Measurements from ENCODE around the gene SELENOM.

The SELENOM gene

DNA sequence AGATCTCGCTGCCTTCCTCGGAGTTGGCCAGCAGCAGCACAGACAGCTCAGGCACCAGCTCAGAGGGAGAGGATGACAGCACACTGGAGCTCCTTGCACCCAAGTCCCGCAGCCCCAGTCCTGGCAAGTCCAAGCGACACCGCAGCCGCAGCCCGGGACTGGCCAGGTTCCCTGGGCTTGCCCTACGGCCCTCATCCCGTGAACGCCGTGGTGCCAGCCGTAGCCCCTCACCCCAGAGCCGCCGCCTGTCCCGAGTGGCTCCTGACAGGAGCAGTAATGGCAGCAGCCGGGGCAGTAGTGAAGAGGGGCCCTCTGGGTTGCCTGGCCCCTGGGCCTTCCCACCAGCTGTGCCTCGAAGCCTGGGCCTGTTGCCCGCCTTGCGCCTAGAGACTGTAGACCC, 26.5 kb upstream of the SELENOM start:
- no peaks in the 10 kb centered on the region for H3K4me1 ChIP-seq (ENCODE audit: control insufficient read depth, insufficient read depth, low read length)
- H3K9me3 ChIP-seq (ENCODE audit: control insufficient read depth, insufficient read depth, low read length), result no peaks in the 10 kb centered on the region
- no peaks in the 10 kb centered on the region for H3K27me3 ChIP-seq (ENCODE audit: control insufficient read depth, insufficient read depth, low read length)
- peaks cover 40% of the 10 kb centered on the region for H3K36me3 ChIP-seq (ENCODE audit: control insufficient read depth, insufficient read depth, low read length)
- no peak overlapping the region for H3K9ac ChIP-seq (ENCODE audit: low read depth, low read length)
- no peak overlapping the region for H3K4me3 ChIP-seq (ENCODE audit: low read depth, low read length)
- no peak overlapping the region for H3K27ac ChIP-seq (ENCODE audit: low read depth, low read length)

DNA sequence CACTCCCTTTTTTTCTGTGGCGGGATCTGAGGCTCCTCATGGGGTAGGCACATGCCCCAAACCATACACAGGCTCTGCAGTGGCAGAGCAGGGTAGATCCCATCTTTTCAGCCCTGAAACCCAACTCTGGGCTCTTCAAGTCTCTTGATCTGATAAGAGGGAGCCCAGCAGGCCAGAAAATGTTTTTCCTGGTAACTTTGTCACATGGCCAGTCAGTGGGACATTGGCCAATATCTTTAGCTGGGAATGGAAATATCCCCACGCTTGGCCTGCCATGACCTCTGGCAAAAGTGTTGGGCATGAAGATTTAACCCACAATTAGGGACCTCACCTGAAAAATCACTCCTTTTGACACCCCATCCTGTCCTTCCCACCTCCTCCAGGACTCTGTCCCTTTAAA, 23.5 kb upstream of the SELENOM start:
- Histone ChIP-seq H3K36me3 (ENCODE audit: control insufficient read depth, insufficient read depth, low read length) (peaks cover 25% of the 10 kb centered on the region), H3K9me3 (ENCODE audit: control insufficient read depth, insufficient read depth, low read length) (no peaks in the 10 kb centered on the region), H3K27me3 (ENCODE audit: control insufficient read depth, insufficient read depth, low read length) (no peaks in the 10 kb centered on the region), H3K4me3 (ENCODE audit: low read depth, low read length) (no peak overlapping the region), H3K4me1 (ENCODE audit: control insufficient read depth, insufficient read depth, low read length) (no peaks in the 10 kb centered on the region), H3K9ac (ENCODE audit: low read depth, low read length) (no peak overlapping the region), H3K27ac (ENCODE audit: low read depth, low read length) (no peak overlapping the region)

GRCh38 chr22:31128156-31128555, 20.8 kb upstream of the SELENOM start:
- H3K36me3 ChIP-seq (ENCODE audit: control insufficient read depth, insufficient read depth, low read length), result 0 out of 2 replicates have a peak, but pooled peaks cover 2% of the 10 kb centered on the region
- no peaks in the 10 kb centered on the region for H3K27me3 ChIP-seq (ENCODE audit: control insufficient read depth, insufficient read depth, low read length)
- H3K9me3 ChIP-seq (ENCODE audit: control insufficient read depth, insufficient read depth, low read length), result no peaks in the 10 kb centered on the region
- peaks cover 4% of the 10 kb centered on the region for H3K4me1 ChIP-seq (ENCODE audit: control insufficient read depth, insufficient read depth, low read length)
- no peak overlapping the region for H3K4me3 ChIP-seq (ENCODE audit: low read depth, low read length)
- H3K27ac ChIP-seq (ENCODE audit: low read depth, low read length), result no peak overlapping the region
- no peak overlapping the region for H3K9ac ChIP-seq (ENCODE audit: low read depth, low read length)

GRCh38 chr22:31127181-31127772, 19.9 kb upstream of the SELENOM start:
- Histone ChIP-seq H3K9ac (ENCODE audit: low read depth, low read length) (no peak overlapping the region), H3K36me3 (ENCODE audit: control insufficient read depth, insufficient read depth, low read length) (no peaks in the 10 kb centered on the region), H3K4me3 (ENCODE audit: low read depth, low read length) (no peak overlapping the region), H3K27ac (ENCODE audit: low read depth, low read length) (no peak overlapping the region), H3K4me1 (ENCODE audit: control insufficient read depth, insufficient read depth, low read length) (peaks cover 12% of the 10 kb centered on the region), H3K9me3 (ENCODE audit: control insufficient read depth, insufficient read depth, low read length) (no peaks in the 10 kb centered on the region), H3K27me3 (ENCODE audit: control insufficient read depth, insufficient read depth, low read length) (no peaks in the 10 kb centered on the region)

DNA sequence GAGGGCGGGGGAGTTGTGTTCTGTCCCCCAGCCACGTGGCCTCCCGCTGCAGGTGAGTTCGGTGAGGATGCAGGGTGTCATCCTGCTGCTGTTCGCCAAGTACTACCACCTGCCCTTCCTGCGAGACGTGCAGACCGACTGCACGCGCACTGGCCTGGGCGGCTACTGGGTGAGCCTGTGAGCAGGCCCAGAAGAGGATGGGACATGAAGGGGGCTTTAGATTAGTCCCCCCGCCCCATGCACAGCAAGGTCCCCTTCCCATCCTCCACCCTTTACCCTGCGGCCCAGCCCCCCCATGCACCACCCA, 19.5 kb upstream of the SELENOM start:
- Histone ChIP-seq H3K4me3 (ENCODE audit: low read depth, low read length) (no peak overlapping the region), H3K27me3 (ENCODE audit: control insufficient read depth, insufficient read depth, low read length) (no peaks in the 10 kb centered on the region), H3K9me3 (ENCODE audit: control insufficient read depth, insufficient read depth, low read length) (no peaks in the 10 kb centered on the region), H3K27ac (ENCODE audit: low read depth, low read length) (no peak overlapping the region), H3K36me3 (ENCODE audit: control insufficient read depth, insufficient read depth, low read length) (no peaks in the 10 kb centered on the region), H3K4me1 (ENCODE audit: control insufficient read depth, insufficient read depth, low read length) (peaks cover 12% of the 10 kb centered on the region), H3K9ac (ENCODE audit: low read depth, low read length) (no peak overlapping the region)

DNA sequence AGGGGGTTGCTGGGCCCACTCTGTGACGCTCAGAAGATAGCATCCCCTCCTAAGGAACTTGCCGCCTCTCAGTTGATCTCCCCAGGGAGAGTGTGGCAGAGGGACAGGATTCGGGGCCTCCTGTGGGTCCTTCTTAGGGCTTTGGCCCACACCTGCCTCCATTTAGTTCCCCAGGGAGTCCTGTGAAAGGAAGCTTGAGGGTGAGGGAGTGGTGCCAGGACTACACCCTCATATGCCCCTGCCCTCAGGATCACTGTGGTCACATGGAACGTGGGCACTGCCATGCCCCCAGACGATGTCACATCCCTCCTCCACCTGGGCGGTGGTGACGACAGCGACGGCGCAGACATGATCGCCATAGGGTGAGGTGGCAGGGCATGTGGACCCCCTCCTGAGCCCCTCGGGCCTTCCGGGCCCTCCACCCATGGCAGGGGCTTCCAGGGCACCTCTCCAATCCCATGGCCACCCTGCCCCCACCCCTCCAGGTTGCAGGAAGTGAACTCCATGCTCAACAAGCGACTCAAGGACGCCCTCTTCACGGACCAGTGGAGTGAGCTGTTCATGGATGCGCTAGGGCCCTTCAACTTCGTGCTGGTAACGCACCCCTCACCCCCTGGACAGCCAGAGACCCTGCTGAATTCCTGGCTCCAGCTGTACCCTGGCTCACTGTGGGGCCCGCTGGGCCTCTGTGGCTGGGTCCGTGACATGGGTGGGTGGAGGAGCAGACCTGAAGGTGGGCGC, 18.9 kb upstream of the SELENOM start:
- Histone ChIP-seq H3K27ac (ENCODE audit: low read depth, low read length) (no peak overlapping the region), H3K27me3 (ENCODE audit: control insufficient read depth, insufficient read depth, low read length) (no peaks in the 10 kb centered on the region), H3K36me3 (ENCODE audit: control insufficient read depth, insufficient read depth, low read length) (no peaks in the 10 kb centered on the region), H3K9ac (ENCODE audit: low read depth, low read length) (no peak overlapping the region), H3K4me1 (ENCODE audit: control insufficient read depth, insufficient read depth, low read length) (peaks cover 12% of the 10 kb centered on the region), H3K9me3 (ENCODE audit: control insufficient read depth, insufficient read depth, low read length) (no peaks in the 10 kb centered on the region), H3K4me3 (ENCODE audit: low read depth, low read length) (no peak overlapping the region)

GRCh38 chr22:31125521-31126117, 18.3 kb upstream of the SELENOM start:
- H3K4me3 ChIP-seq (ENCODE audit: low read depth, low read length), result no peak overlapping the region
- H3K36me3 ChIP-seq (ENCODE audit: control insufficient read depth, insufficient read depth, low read length), result no peaks in the 10 kb centered on the region
- H3K9me3 ChIP-seq (ENCODE audit: control insufficient read depth, insufficient read depth, low read length), result no peaks in the 10 kb centered on the region
- no peaks in the 10 kb centered on the region for H3K27me3 ChIP-seq (ENCODE audit: control insufficient read depth, insufficient read depth, low read length)
- H3K27ac ChIP-seq (ENCODE audit: low read depth, low read length), result no peak overlapping the region
- peaks cover 12% of the 10 kb centered on the region for H3K4me1 ChIP-seq (ENCODE audit: control insufficient read depth, insufficient read depth, low read length)
- no peak overlapping the region for H3K9ac ChIP-seq (ENCODE audit: low read depth, low read length)

- no peaks in the 10 kb centered on the region for H3K36me3 ChIP-seq (ENCODE audit: control insufficient read depth, insufficient read depth, low read length)
- no peaks in the 10 kb centered on the region for H3K27me3 ChIP-seq (ENCODE audit: control insufficient read depth, insufficient read depth, low read length)
- peaks cover 12% of the 10 kb centered on the region for H3K4me1 ChIP-seq (ENCODE audit: control insufficient read depth, insufficient read depth, low read length)
- no peaks in the 10 kb centered on the region for H3K9me3 ChIP-seq (ENCODE audit: control insufficient read depth, insufficient read depth, low read length)
- H3K4me3 ChIP-seq (ENCODE audit: low read depth, low read length), result no peak overlapping the region
- H3K27ac ChIP-seq (ENCODE audit: low read depth, low read length), result no peak overlapping the region
- H3K9ac ChIP-seq (ENCODE audit: low read depth, low read length), result no peak overlapping the region
These were observed 17.6 kb upstream of the SELENOM start for GRCh38 chr22:31124811-31125465.

DNA sequence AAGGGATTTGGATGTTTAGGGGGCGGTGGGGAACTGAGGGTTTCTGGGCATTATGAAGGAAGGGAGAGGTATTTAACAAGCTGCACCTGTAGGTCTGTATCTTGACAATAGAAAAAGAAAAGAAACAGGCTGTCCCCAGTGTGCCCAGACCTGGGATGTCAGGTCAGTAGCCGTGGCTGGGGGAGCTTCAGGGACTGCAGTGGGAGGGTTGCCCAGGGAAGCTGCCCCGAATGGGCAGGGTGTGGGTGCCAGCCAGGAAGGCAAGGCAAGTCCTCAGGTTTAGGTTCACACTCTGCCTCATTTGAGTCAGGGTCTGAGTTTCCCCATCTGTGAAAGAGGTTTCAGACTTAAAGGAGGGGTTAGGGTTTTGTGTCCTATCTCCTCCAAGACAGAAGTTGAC, 16.9 kb upstream of the SELENOM start:
- no peak overlapping the region for H3K9ac ChIP-seq (ENCODE audit: low read depth, low read length)
- no peaks in the 10 kb centered on the region for H3K9me3 ChIP-seq (ENCODE audit: control insufficient read depth, insufficient read depth, low read length)
- H3K27ac ChIP-seq (ENCODE audit: low read depth, low read length), result no peak overlapping the region
- H3K4me3 ChIP-seq (ENCODE audit: low read depth, low read length), result no peak overlapping the region
- H3K36me3 ChIP-seq (ENCODE audit: control insufficient read depth, insufficient read depth, low read length), result no peaks in the 10 kb centered on the region
- H3K27me3 ChIP-seq (ENCODE audit: control insufficient read depth, insufficient read depth, low read length), result no peaks in the 10 kb centered on the region
- H3K4me1 ChIP-seq (ENCODE audit: control insufficient read depth, insufficient read depth, low read length), result peaks cover 12% of the 10 kb centered on the region

GRCh38 chr22:31123292-31123602, 15.9 kb upstream of the SELENOM start:
- Histone ChIP-seq H3K4me3 (ENCODE audit: low read depth, low read length) (peak overlapping the region; percentile 69), H3K27me3 (ENCODE audit: control insufficient read depth, insufficient read depth, low read length) (no peaks in the 10 kb centered on the region), H3K9me3 (ENCODE audit: control insufficient read depth, insufficient read depth, low read length) (no peaks in the 10 kb centered on the region), H3K4me1 (ENCODE audit: control insufficient read depth, insufficient read depth, low read length) (peaks cover 12% of the 10 kb centered on the region), H3K36me3 (ENCODE audit: control insufficient read depth, insufficient read depth, low read length) (no peaks in the 10 kb centered on the region), H3K9ac (ENCODE audit: low read depth, low read length) (peak overlapping the region; percentile 25; the same call in 1 of the 2 replicates), H3K27ac (ENCODE audit: low read depth, low read length) (no peak overlapping the region)

Data from HUES48 (cell line).